ENCODE measurements around the gene TDRD5.

- TF ChIP-seq CTCF (IDR thresholded peaks at IDR 0.05) = no peak
- no peak for TF ChIP-seq POLR2A (IDR thresholded peaks at IDR 0.05)
Measured at GRCh38 chr1:179702946-179703539, 111.4 kb downstream of the TDRD5 start.
